GM12878 (cell line): ENCODE results near the gene GLI1. TPM values are rescaled to one million over a fixed set of nuclear protein-coding genes. Genes with fewer than 3 reads are reported as not detected.

Source experiments
- ATAC-seq: fragments of 200-7000 bp; cut with Tn5 transposase; 3 replicates; pipeline ENCODE4 v1.9.1; 2020; ENCODE audit warnings: mild to moderate bottlenecking, moderate library complexity
- BruUV-seq: library from RNA; stranded (reverse); fragments of 400-500 nt; replicated peaks from 2 replicates; lab custom pipeline; 2021; lab: Mats Ljungman, UMichigan
- CTCF ChIA-PET: fragments of 300-600 bp; sonication (Branson Sonifier 250); formaldehyde crosslinking; extraction: SDS; loops from one replicate; lab custom pipeline; 2021; ENCODE audit warnings: inconsistent platforms; lab: Yijun Ruan, JAX
- POLR2A ChIA-PET: fragments of 350-600 bp; formaldehyde crosslinking; extraction: SDS; loops from one replicate; lab custom pipeline; 2021; ENCODE audit warnings: inconsistent platforms; lab: Charles Lee
- RAD21 ChIA-PET: fragments of 300-600 bp; sonication (Branson Sonifier 250); formaldehyde crosslinking; loops from one replicate; lab custom pipeline; 2023; ENCODE audit warnings: antibody characterized with exemption; ENCODE audit not compliant: unreplicated experiment; lab: Charles Lee
- SMC1A ChIA-PET: fragments of 300-600 bp; sonication (Branson Sonifier 250); formaldehyde crosslinking; loops from one replicate; lab custom pipeline; 2023; ENCODE audit not compliant: unreplicated experiment, uncharacterized antibody; lab: Charles Lee
- DNase-seq: peaks from one replicate; pipeline ENCODE4 v3.0.0-alpha.2; 2011; ENCODE audit warnings: low read depth, low spot score
- FAIRE-seq: peaks from 3 replicates; lab custom pipeline; 2011; peaks lifted over from hg19 to GRCh38; lab: Jason Lieb, UNC
- H2AFZ ChIP-seq: 2 replicates; pipeline ENCODE4 v1.6.0; 2011; ENCODE audit warnings: low read depth, low read length, control low read depth; ENCODE audit not compliant: control insufficient read depth
- H3K27ac ChIP-seq: 2 replicates; pipeline ENCODE4 v1.5.1; 2011; ENCODE audit warnings: control low read depth; ENCODE audit not compliant: control insufficient read depth, insufficient read depth
- H3K27me3 ChIP-seq, 2 experiments: replicated peaks in 1 of 2; 2 replicates each; pipeline versions ENCODE4 v1.6.0 to v1.6.1; 2011; ENCODE audit warnings: low read length in 1 of 2; ENCODE audit not compliant: control insufficient read depth in 2 of 2, insufficient read depth in 2 of 2
- H3K36me3 ChIP-seq, 2 experiments: 2 replicates each; pipeline ENCODE4 v1.5.1; 2011; ENCODE audit warnings: low read length in 1 of 2; ENCODE audit not compliant: control insufficient read depth in 2 of 2, insufficient read depth in 2 of 2
- H3K4me1 ChIP-seq: 2 replicates; pipeline ENCODE4 v1.6.1; 2011; ENCODE audit warnings: mild to moderate bottlenecking, low read length, moderate library complexity, mixed read lengths; ENCODE audit not compliant: control insufficient read depth, insufficient read depth
- H3K4me2 ChIP-seq: 2 replicates; pipeline ENCODE4 v1.6.0; 2011; ENCODE audit warnings: control low read depth; ENCODE audit not compliant: control insufficient read depth, insufficient read depth
- H3K4me3 ChIP-seq: fragments of 200-600 bp; sonication (generic); 2 replicates; pipeline ENCODE4 v1.5.1; 2016
- H3K79me2 ChIP-seq: 2 replicates; pipeline ENCODE4 v1.6.0; 2011; ENCODE audit warnings: low read length; ENCODE audit not compliant: control insufficient read depth, insufficient read depth
- H3K9ac ChIP-seq: 2 replicates; pipeline ENCODE4 v1.8.0; 2011; ENCODE audit warnings: low read length, control low read depth, mixed read lengths; ENCODE audit not compliant: control insufficient read depth, insufficient read depth
- H3K9me3 ChIP-seq: replicated peaks from 3 replicates; pipeline ENCODE4 v1.5.1; 2011; ENCODE audit warnings: mild to moderate bottlenecking, low read length; ENCODE audit not compliant: control insufficient read depth, insufficient read depth
- H4K20me1 ChIP-seq: 2 replicates; pipeline ENCODE4 v1.6.0; 2011; ENCODE audit not compliant: control insufficient read depth, insufficient read depth
- BCLAF1 ChIP-seq: fragments of 450-650 bp; IDR thresholded peaks from 2 replicates; pipeline ENCODE4 v1.6.1; 2017; ENCODE audit warnings: antibody characterized with exemption, mild to moderate bottlenecking, moderate library complexity
- E4F1 ChIP-seq: fragments of 450-650 bp; IDR thresholded peaks from 2 replicates; pipeline ENCODE4 v1.6.1; 2018; ENCODE audit warnings: borderline replicate concordance, mild to moderate bottlenecking; ENCODE audit not compliant: partially characterized antibody
- EGR1 ChIP-seq, 2 experiments: IDR thresholded peaks; 1 replicate in 1 of 2; 2 replicates in 1 of 2; pipeline ENCODE4 v1.6.1; 2011 to 2012; ENCODE audit warnings: low read depth in 2 of 2, low read length in 2 of 2, borderline replicate concordance in 1 of 2, mild to moderate bottlenecking in 1 of 2, moderate library complexity in 1 of 2
- ETV6 ChIP-seq, 2 experiments: fragments of 450-650 bp in 1 of 2; IDR thresholded peaks in 1 of 2; conservative IDR thresholded peaks in 1 of 2; 2 replicates each; pipeline ENCODE4 v1.6.1; 2014; ENCODE audit warnings: antibody characterized with exemption in 1 of 2, borderline replicate concordance in 1 of 2, low read depth in 1 of 2, mild to moderate bottlenecking in 1 of 2, moderate library complexity in 1 of 2
- NFYB ChIP-seq: IDR thresholded peaks from 2 replicates; pipeline ENCODE4 v1.6.1; 2011; ENCODE audit warnings: low read depth, mild to moderate bottlenecking, low read length, improper control_type of control experiment, moderate library complexity; ENCODE audit not compliant: insufficient read depth
- POLR2AphosphoS5 ChIP-seq: IDR thresholded peaks from 2 replicates; pipeline ENCODE4 v1.6.1; 2011; ENCODE audit warnings: mild to moderate bottlenecking, low read length, inconsistent platforms
- PRDM15 ChIP-seq: fragments of 450-650 bp; formaldehyde crosslinking; IDR thresholded peaks from 2 replicates; pipeline ENCODE4 v1.4.0; 2020; ENCODE audit warnings: mild to moderate bottlenecking, moderate library complexity
- TBL1XR1 ChIP-seq: IDR thresholded peaks from 2 replicates; pipeline ENCODE4 v1.6.1; 2012; ENCODE audit warnings: low read depth, low read length, improper control_type of control experiment
- TCF12 ChIP-seq: IDR thresholded peaks from 2 replicates; pipeline ENCODE4 v1.6.1; 2011; ENCODE audit warnings: low read depth, mild to moderate bottlenecking, low read length
- WGBS: methylation state at CpG from one replicate; pipeline ENCODE4 v1.1.6; 2016; ENCODE audit warnings: low lambda C conversion rate; ENCODE audit not compliant: insufficient replicate concordance, insufficient coverage; ENCODE audit errors: missing lambda C conversion rate; 5-methylcytosine and 5-hydroxymethylcytosine counted together
- in situ Hi-C: fragments of 300-500 bp; cut with MboI; formaldehyde crosslinking; loops from 9 replicates; pipeline ENCODE4 v1.14.3; 2018; ENCODE audit warnings: mixed read lengths
- intact Hi-C: fragments of 100-400 bp; cut with micrococcal nuclease; formaldehyde crosslinking; loops from one replicate; pipeline ENCODE4 v1.14.2; 2022; ENCODE audit not compliant: unreplicated experiment
- polyA plus RNA-seq, 11 experiments: library from polyadenylated mRNA; depleted of rRNA in 4 of 11; unstranded in 6 of 11; stranded (reverse) in 5 of 11; fragments of >200 nt; fragmentation: Nextera tagmentation in 4 of 11; fragmentation: Illumina TruSeq in 1 of 11; extraction: Ambion mirVana in 4 of 11; extraction: Trizol in 1 of 11; gene quantifications; 1 replicate in 1 of 11; 2 replicates in 10 of 11; pipeline versions ENCODE4 v1.2.1 to v1.2.3, GENCODE V29; 2011 to 2016; ENCODE audit warnings: inconsistent platforms in 2 of 11, missing spikeins in 2 of 11, low read depth in 1 of 11
- total RNA-seq, 4 experiments: library from RNA; depleted of rRNA in 3 of 4; stranded (reverse); fragments of >200 nt in 3 of 4; fragmentation: Illumina TruSeq in 1 of 4; extraction: Trizol in 1 of 4; gene quantifications; 2 replicates each; pipeline versions ENCODE4 v1.2.1 to v1.2.3, GENCODE V29; 2013 to 2021

GLI1 gene
- total and polyA plus RNA-seq, 10 of the 15 experiments (the other 5 are each of a cell fraction or from before 2014, with no cell fraction given), result 0.27 to 1.2 (median 0.49) TPM

- BruUV-seq, result no TSS peak
- Histone ChIP-seq H3K4me3 (no peak overlapping the region), H3K36me3 (no peaks in the 10 kb centered on the region; a peak in 1 of 4 replicates), H4K20me1 (no peaks in the 10 kb centered on the region), H3K9me3 (no peaks in the 10 kb centered on the region), H3K9ac (no peak overlapping the region), H3K4me2 (no peak overlapping the region), H3K27ac (no peak overlapping the region), H2AFZ (no peak overlapping the region), H3K27me3 (no peaks in the 10 kb centered on the region), H3K4me1 (no peaks in the 10 kb centered on the region), H3K79me2 (no peaks in the 10 kb centered on the region)
- POLR2A ChIA-PET, result interaction anchor here (0.5 to 1.2 kb wide), 4 partner anchors 9 to 272 kb away, joined by 4 to 5 read pairs (median 4); no protein-coding TSS in a partner anchor
- no peak for ATAC-seq
- SMC1A ChIA-PET, result interaction anchor here (0.9 to 2.1 kb wide), 5 partner anchors 9 to 181 kb away, joined by 3 to 9 read pairs (median 5); no protein-coding TSS in a partner anchor
- FAIRE-seq, result no peak
- in situ Hi-C loops (no loop called here), intact Hi-C loops (no loop called here)
- RAD21 ChIA-PET, result interaction anchor here (2.1 kb wide), 1 partner anchor 43 kb away, joined by 7 read pairs; no protein-coding TSS in a partner anchor
- WGBS, result 100% methylated on average over 4 of the region's 4 CpGs
- CTCF ChIA-PET, result interaction anchor here (0.6 to 2.7 kb wide), 9 partner anchors 7 to 197 kb away, joined by 3 to 14 read pairs (median 4); partner anchors contain the start of genes GLI1 and INHBE
- no peak for TF ChIP-seq PRDM15
- TF ChIP-seq NFYB, result no peak
- no peak for TF ChIP-seq ETV6 (conservative IDR thresholded peaks at IDR 0.05 in 1 of 2, IDR thresholded peaks at IDR 0.05 in 1 of 2; ENCODE audit: borderline replicate concordance in 1 of 2, low read depth in 1 of 2)
- TF ChIP-seq TCF12, result no peak
- no peak for TF ChIP-seq TBL1XR1
- TF ChIP-seq POLR2AphosphoS5, result no peak
- TF ChIP-seq E4F1, result no peak
- no peak for TF ChIP-seq BCLAF1
- no peak for TF ChIP-seq EGR1 (IDR thresholded peaks at IDR 0.05; ENCODE audit: borderline replicate concordance in 1 of 2, low read depth in 2 of 2, low read length in 2 of 2)
- no peak for DNase-seq
Measured at GRCh38 chr12:57410534-57410933, 49.1 kb upstream of the GLI1 start.
